Measurements from ENCODE around the gene C21orf91.

DNA sequence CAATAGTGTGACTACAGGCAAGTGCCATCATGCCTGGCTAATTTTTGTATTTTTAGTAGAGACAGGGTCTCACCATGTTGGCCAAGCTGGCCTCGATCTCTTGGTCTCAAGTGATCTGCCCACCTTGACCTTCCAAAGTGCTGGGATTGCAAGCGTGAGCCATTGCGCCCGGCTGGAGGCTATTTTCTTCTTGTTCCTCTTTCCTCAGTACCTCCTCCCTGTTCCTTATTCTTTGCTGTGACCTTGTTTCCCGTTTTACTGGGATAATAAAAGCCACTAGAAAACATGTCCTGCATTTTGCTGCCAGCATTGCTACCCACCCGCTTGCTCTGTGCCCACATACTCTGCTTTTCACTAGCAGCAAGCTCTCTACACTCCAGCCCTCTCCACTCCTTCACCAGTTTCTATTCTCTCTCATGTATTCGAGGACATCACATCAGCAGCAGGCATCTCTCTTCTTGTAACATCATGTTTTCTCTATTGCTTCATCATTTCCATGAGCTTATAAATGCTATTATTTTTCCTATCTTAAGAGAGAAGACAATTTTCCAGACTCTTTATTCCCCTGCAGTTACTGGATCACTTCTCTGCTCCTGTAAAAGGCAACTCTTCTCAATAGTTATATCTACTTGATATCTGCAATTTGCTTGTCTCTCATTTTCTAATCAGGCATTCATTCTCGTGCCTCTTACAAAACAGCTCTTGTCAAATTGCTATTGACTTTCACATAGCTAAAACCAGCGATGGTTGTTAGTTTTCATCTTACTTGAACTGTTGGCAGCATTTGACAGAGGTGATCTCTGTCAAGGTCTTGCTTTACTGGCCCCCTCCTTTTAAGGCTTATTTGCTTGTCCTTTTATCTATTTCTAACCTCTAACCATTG, 34.5 kb upstream of the C21orf91 start:
- TF ChIP-seq, protein P1, sequence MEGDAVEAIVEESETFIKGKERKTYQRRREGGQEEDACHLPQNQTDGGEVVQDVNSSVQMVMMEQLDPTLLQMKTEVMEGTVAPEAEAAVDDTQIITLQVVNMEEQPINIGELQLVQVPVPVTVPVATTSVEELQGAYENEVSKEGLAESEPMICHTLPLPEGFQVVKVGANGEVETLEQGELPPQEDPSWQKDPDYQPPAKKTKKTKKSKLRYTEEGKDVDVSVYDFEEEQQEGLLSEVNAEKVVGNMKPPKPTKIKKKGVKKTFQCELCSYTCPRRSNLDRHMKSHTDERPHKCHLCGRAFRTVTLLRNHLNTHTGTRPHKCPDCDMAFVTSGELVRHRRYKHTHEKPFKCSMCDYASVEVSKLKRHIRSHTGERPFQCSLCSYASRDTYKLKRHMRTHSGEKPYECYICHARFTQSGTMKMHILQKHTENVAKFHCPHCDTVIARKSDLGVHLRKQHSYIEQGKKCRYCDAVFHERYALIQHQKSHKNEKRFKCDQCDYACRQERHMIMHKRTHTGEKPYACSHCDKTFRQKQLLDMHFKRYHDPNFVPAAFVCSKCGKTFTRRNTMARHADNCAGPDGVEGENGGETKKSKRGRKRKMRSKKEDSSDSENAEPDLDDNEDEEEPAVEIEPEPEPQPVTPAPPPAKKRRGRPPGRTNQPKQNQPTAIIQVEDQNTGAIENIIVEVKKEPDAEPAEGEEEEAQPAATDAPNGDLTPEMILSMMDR (IDR thresholded peaks at IDR 0.05; ENCODE audit: low read depth, low read length, poor library complexity, severe bottlenecking) = no peak
- no peak for TF ChIP-seq EZH2phosphoT487 (IDR thresholded peaks at IDR 0.05; ENCODE audit: borderline replicate concordance, low read length)

All from DOHH2 (cell line).